ENCODE results near the gene SLC2A9. TPM values are rescaled to one million over a fixed set of nuclear protein-coding genes. Genes with fewer than 3 reads are reported as not detected.

The SLC2A9 gene
- total RNA-seq, 1 experiment from 2014 or later, result 3.5 TPM

DNA sequence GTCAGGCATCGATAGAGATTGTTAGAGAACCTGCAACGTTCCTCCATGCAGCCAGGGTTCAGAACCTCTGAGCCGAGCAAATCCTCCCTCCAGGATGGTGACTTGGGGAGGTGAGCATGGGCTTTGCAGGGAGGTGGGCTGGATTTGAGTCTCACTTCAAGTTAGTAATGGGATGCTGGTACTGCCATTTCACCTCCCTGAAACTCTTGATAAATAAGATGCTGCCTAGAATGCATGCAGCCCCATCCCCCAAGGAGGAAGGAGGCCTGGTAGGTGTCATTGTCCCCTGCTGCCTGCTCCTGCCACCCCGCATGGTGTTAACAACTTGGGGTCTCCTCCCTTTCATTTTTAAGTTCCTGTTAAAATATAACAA lies 35.7 kb upstream of the SLC2A9 start:
- ChIA-PET POLR2A (no interaction called here), CTCF (no interaction called here)
- no peaks in the 10 kb centered on the region for H3K4me1 ChIP-seq (ENCODE audit: control insufficient read depth, insufficient read depth, low read length)
- H3K4me3 ChIP-seq (ENCODE audit: low read depth in 2 of 2, low read length in 2 of 2), result no peak overlapping the region
- in situ Hi-C loops (cut with HindIII; ENCODE audit: low pct_unique_long_range_greater_than_20kb, low sequenced_read_pairs), result no loop called here
- no peak overlapping the region for H3K27ac ChIP-seq (ENCODE audit: low read length)
- no TSS peak for BruUV-seq (replicated peaks)
- H3K27me3 ChIP-seq (ENCODE audit: control insufficient read depth, insufficient read depth, low read length), result no peaks in the 10 kb centered on the region
- no peaks in the 10 kb centered on the region for H3K36me3 ChIP-seq (ENCODE audit: control insufficient read depth, insufficient read depth, low read length)
- DNase-seq (ENCODE audit: low read depth, low spot score) (no peak), ATAC-seq (no peak)
- intact Hi-C loops (cut with micrococcal nuclease; ENCODE audit: unreplicated experiment), result no loop called here
- no peaks in the 10 kb centered on the region for H3K9me3 ChIP-seq (ENCODE audit: control insufficient read depth, insufficient read depth, low read depth, low read length)
- TF ChIP-seq, protein P1, sequence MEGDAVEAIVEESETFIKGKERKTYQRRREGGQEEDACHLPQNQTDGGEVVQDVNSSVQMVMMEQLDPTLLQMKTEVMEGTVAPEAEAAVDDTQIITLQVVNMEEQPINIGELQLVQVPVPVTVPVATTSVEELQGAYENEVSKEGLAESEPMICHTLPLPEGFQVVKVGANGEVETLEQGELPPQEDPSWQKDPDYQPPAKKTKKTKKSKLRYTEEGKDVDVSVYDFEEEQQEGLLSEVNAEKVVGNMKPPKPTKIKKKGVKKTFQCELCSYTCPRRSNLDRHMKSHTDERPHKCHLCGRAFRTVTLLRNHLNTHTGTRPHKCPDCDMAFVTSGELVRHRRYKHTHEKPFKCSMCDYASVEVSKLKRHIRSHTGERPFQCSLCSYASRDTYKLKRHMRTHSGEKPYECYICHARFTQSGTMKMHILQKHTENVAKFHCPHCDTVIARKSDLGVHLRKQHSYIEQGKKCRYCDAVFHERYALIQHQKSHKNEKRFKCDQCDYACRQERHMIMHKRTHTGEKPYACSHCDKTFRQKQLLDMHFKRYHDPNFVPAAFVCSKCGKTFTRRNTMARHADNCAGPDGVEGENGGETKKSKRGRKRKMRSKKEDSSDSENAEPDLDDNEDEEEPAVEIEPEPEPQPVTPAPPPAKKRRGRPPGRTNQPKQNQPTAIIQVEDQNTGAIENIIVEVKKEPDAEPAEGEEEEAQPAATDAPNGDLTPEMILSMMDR (IDR thresholded peaks at IDR 0.05), result no peak
- no peak for TF ChIP-seq SIN3A (IDR thresholded peaks at IDR 0.05; ENCODE audit: borderline replicate concordance, insufficient read depth, low read depth, low read length)
- TF ChIP-seq TCF7L2 (IDR thresholded peaks at IDR 0.05; ENCODE audit: low read depth, low read length), result no peak
- TF ChIP-seq, protein P2, sequence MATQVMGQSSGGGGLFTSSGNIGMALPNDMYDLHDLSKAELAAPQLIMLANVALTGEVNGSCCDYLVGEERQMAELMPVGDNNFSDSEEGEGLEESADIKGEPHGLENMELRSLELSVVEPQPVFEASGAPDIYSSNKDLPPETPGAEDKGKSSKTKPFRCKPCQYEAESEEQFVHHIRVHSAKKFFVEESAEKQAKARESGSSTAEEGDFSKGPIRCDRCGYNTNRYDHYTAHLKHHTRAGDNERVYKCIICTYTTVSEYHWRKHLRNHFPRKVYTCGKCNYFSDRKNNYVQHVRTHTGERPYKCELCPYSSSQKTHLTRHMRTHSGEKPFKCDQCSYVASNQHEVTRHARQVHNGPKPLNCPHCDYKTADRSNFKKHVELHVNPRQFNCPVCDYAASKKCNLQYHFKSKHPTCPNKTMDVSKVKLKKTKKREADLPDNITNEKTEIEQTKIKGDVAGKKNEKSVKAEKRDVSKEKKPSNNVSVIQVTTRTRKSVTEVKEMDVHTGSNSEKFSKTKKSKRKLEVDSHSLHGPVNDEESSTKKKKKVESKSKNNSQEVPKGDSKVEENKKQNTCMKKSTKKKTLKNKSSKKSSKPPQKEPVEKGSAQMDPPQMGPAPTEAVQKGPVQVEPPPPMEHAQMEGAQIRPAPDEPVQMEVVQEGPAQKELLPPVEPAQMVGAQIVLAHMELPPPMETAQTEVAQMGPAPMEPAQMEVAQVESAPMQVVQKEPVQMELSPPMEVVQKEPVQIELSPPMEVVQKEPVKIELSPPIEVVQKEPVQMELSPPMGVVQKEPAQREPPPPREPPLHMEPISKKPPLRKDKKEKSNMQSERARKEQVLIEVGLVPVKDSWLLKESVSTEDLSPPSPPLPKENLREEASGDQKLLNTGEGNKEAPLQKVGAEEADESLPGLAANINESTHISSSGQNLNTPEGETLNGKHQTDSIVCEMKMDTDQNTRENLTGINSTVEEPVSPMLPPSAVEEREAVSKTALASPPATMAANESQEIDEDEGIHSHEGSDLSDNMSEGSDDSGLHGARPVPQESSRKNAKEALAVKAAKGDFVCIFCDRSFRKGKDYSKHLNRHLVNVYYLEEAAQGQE (IDR thresholded peaks at IDR 0.05; ENCODE audit: insufficient read depth in 1 of 2, low read depth in 2 of 2, low read length in 1 of 2), result no peak
- TF ChIP-seq POLR2AphosphoS5 (IDR thresholded peaks at IDR 0.05; ENCODE audit: low read depth, low read length), result no peak

DNA sequence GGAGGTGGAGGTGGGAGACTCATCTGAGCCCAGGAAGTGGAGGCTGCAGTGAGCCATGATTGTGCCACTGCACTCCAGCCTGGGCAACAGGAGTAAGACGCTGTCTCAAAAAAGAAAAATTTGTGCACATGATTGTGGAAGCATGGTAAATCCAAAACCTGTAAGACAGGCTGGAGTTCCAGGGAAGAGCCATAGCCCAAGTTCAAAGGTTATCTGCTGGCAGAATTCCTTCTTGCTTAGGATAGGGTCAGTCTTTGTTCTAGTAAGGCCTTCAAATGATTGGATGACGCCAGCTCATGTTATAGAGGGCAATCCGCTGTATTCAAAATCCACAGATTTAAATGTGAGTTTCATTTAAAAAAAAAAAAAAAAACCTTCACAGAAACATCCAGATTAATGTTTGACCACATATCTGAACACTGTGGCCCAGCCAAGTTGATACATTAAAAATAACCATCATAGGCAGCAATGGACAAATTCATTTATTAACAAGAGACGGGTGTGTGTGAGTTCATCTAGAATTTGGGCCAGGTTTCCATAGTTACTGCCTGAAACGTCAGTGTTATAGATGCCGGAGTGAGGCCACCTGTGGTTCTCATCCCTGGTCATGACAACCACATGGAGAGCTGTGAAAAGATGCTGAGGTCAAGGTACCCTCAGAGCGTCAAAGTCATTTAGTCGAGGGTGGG lies 35.2 kb upstream of the SLC2A9 start:
- in situ Hi-C loops (cut with HindIII; ENCODE audit: low pct_unique_long_range_greater_than_20kb, low sequenced_read_pairs), result no loop called here
- no peak for DNase-seq (ENCODE audit: low read depth, low spot score)
- H3K9me3 ChIP-seq (ENCODE audit: control insufficient read depth, insufficient read depth, low read depth, low read length), result no peaks in the 10 kb centered on the region
- no peak overlapping the region for H3K4me3 ChIP-seq (ENCODE audit: low read depth in 2 of 2, low read length in 2 of 2)
- intact Hi-C loops (cut with micrococcal nuclease; ENCODE audit: unreplicated experiment), result no loop called here
- TF ChIP-seq SIN3A (IDR thresholded peaks at IDR 0.05; ENCODE audit: borderline replicate concordance, insufficient read depth, low read depth, low read length) (no peak), POLR2AphosphoS5 (IDR thresholded peaks at IDR 0.05; ENCODE audit: low read depth, low read length) (no peak), TCF7L2 (IDR thresholded peaks at IDR 0.05; ENCODE audit: low read depth, low read length) (no peak)
- TF ChIP-seq, protein P1 (IDR thresholded peaks at IDR 0.05), result no peak
- TF ChIP-seq, protein P2 (IDR thresholded peaks at IDR 0.05; ENCODE audit: insufficient read depth in 1 of 2, low read depth in 2 of 2, low read length in 1 of 2), result no peak
- ChIA-PET CTCF (no interaction called here), POLR2A (no interaction called here)
- no peak for ATAC-seq
- H3K36me3 ChIP-seq (ENCODE audit: control insufficient read depth, insufficient read depth, low read length), result no peaks in the 10 kb centered on the region
- BruUV-seq (replicated peaks), result no TSS peak
- H3K27ac ChIP-seq (ENCODE audit: low read length), result no peak overlapping the region
- H3K27me3 ChIP-seq (ENCODE audit: control insufficient read depth, insufficient read depth, low read length), result no peaks in the 10 kb centered on the region
- H3K4me1 ChIP-seq (ENCODE audit: control insufficient read depth, insufficient read depth, low read length), result no peaks in the 10 kb centered on the region

All from Panc1 (cell line).